ENCODE results near the gene CCL16. TPM values are rescaled to one million over a fixed set of nuclear protein-coding genes. Genes with fewer than 3 reads are reported as not detected.

The CCL16 gene
- total RNA-seq, 1 experiment from 2014 or later: not detected

DNA sequence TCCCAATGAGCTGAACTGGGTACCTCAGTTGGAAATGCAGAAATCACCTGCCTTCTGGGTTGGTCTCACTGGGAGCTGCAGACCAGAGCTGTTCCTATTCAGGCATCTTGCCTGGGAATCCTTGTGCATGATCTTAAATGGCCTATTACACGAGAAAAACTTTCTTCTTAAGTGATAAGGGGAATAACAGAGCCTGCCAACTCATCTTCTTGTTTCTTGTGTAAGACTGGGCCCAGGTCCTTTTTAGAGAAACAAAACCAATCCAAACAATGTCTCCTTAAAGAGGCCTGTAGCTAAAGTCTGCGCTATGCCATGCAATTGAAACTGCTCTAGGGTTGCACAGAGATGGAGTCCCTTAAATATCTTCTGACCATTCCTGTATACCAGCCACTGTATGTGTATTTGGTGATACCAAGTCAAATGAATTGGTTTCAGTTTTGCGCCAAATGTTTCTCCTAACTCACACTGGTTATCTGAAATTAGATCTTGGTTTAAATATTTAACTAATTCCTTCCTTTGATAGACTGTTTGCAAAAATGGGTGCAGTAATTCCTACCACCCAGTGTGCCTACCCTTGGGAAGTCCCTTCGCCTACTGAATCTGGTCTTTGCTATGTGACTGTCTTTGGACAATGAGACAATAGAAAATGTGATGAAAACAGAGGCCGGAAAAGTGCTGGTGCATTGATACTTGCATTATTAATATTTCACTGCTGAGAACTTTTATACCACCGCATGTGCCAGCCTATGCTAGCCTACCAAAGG lies 43.0 kb upstream of the CCL16 start:
- Histone ChIP-seq H3K27me3 (replicated peaks; ENCODE audit: control insufficient read depth, insufficient read depth, low read length) (no peaks in the 10 kb centered on the region), H3K9me3 (no peaks in the 10 kb centered on the region), H3K4me1 (no peaks in the 10 kb centered on the region), H3K4me3 (ENCODE audit: low read depth, low read length) (no peak overlapping the region), H3K36me3 (ENCODE audit: control insufficient read depth, insufficient read depth, low read length) (no peaks in the 10 kb centered on the region)
- Mint-ChIP-seq H3K27me3 (ENCODE audit: insufficient read depth, unreplicated experiment) (peaks cover 14% of the 10 kb centered on the region), H3K36me3 (ENCODE audit: insufficient read depth, unreplicated experiment) (no peaks in the 10 kb centered on the region), H3K9me3 (ENCODE audit: unreplicated experiment) (no peaks in the 10 kb centered on the region), H3K27ac (ENCODE audit: unreplicated experiment) (no peak overlapping the region), H3K4me3 (ENCODE audit: unreplicated experiment) (no peak overlapping the region), H3K4me1 (ENCODE audit: low read depth, unreplicated experiment) (no peaks in the 10 kb centered on the region)
- TF ChIP-seq, protein P1, sequence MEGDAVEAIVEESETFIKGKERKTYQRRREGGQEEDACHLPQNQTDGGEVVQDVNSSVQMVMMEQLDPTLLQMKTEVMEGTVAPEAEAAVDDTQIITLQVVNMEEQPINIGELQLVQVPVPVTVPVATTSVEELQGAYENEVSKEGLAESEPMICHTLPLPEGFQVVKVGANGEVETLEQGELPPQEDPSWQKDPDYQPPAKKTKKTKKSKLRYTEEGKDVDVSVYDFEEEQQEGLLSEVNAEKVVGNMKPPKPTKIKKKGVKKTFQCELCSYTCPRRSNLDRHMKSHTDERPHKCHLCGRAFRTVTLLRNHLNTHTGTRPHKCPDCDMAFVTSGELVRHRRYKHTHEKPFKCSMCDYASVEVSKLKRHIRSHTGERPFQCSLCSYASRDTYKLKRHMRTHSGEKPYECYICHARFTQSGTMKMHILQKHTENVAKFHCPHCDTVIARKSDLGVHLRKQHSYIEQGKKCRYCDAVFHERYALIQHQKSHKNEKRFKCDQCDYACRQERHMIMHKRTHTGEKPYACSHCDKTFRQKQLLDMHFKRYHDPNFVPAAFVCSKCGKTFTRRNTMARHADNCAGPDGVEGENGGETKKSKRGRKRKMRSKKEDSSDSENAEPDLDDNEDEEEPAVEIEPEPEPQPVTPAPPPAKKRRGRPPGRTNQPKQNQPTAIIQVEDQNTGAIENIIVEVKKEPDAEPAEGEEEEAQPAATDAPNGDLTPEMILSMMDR (IDR thresholded peaks at IDR 0.05; ENCODE audit: insufficient read depth in 1 of 2, low read depth in 1 of 2, low read length in 1 of 2, severe bottlenecking in 1 of 2, unreplicated experiment in 1 of 2): no peak
- intact Hi-C loops (cut with micrococcal nuclease; ENCODE audit: unreplicated experiment): no loop called here
- no TSS peak for BruUV-seq (replicated peaks)
- no peak for DNase-seq
- ChIA-PET POLR2A (no interaction called here), CTCF (no interaction called here)

DNA sequence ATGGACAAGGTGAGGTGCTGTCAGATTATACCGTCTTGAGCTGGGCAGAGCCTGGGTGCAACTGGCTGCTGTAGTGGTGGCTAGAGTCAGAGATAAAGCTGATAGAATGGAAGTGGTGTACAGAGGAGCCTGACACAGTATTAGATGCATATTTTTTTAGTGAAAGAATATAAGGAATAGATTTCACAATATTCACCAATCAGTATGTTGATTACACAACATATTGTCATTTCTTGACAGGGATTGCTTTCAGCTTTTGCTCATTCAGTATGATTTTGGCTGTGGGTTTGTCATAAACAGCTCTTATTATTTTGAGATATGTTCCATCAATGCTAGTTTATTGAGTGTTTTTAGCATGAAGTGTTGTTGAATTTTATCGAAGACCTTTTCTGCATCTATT lies 38.1 kb upstream of the CCL16 start:
- CTCF ChIA-PET: interaction anchor here (0.9 kb wide), 1 partner anchor 50 kb away, joined by 3 read pairs; no protein-coding TSS in a partner anchor
- DNase-seq: no peak
- no peak overlapping the region for H3K27ac Mint-ChIP-seq (ENCODE audit: unreplicated experiment)
- POLR2A ChIA-PET: interaction anchor here (0.5 kb wide), 1 partner anchor 1462 kb away, joined by 3 read pairs; no protein-coding TSS in a partner anchor
- TF ChIP-seq, protein P1 (IDR thresholded peaks at IDR 0.05; ENCODE audit: insufficient read depth in 1 of 2, low read depth in 1 of 2, low read length in 1 of 2, severe bottlenecking in 1 of 2, unreplicated experiment in 1 of 2): no peak
- BruUV-seq (replicated peaks): no TSS peak
- H3K27me3 Mint-ChIP-seq (ENCODE audit: insufficient read depth, unreplicated experiment): peaks cover 10% of the 10 kb centered on the region
- H3K9me3 ChIP-seq: no peaks in the 10 kb centered on the region
- no peaks in the 10 kb centered on the region for H3K36me3 ChIP-seq (ENCODE audit: control insufficient read depth, insufficient read depth, low read length)
- no peaks in the 10 kb centered on the region for H3K27me3 ChIP-seq (replicated peaks; ENCODE audit: control insufficient read depth, insufficient read depth, low read length)
- no peaks in the 10 kb centered on the region for H3K4me1 ChIP-seq
- no peaks in the 10 kb centered on the region for H3K4me1 Mint-ChIP-seq (ENCODE audit: low read depth, unreplicated experiment)
- H3K4me3 Mint-ChIP-seq (ENCODE audit: unreplicated experiment): no peak overlapping the region
- H3K4me3 ChIP-seq (ENCODE audit: low read depth, low read length): no peak overlapping the region
- intact Hi-C loops (cut with micrococcal nuclease; ENCODE audit: unreplicated experiment): no loop called here
- H3K9me3 Mint-ChIP-seq (ENCODE audit: unreplicated experiment): no peaks in the 10 kb centered on the region
- no peaks in the 10 kb centered on the region for H3K36me3 Mint-ChIP-seq (ENCODE audit: insufficient read depth, unreplicated experiment)

DNA sequence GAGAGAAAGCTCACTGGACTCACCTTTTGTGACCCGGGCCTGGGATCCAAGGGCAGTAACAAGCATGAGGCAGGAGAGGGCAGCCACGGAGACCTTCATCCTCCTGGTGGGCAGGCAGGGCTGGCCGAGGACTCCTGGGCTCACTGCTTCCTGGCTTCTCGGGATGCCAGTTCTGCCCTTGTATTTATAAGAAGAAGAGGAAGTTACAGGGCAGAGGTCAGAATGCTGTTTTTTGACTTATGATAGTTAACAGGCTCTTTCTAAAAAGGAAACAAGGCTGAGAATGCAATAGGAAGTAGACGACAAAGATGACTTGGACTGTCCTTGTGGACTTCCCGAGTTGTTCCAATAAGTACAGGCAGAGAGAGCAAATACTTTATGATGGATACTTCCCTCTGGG lies 36.5 kb upstream of the CCL16 start, which contains the start of gene CCL23:
TSS of gene CCL23 (minus strand) at position 174 of the 400 bp plus-strand sequence. CDS start at position 99, 75 bp downstream.
- no peaks in the 10 kb centered on the region for H3K9me3 ChIP-seq
- H3K27me3 Mint-ChIP-seq (ENCODE audit: insufficient read depth, unreplicated experiment): peaks cover 13% of the 10 kb centered on the region
- DNase-seq: no peak
- no peaks in the 10 kb centered on the region for H3K36me3 Mint-ChIP-seq (ENCODE audit: insufficient read depth, unreplicated experiment)
- H3K36me3 ChIP-seq (ENCODE audit: control insufficient read depth, insufficient read depth, low read length): no peaks in the 10 kb centered on the region
- H3K4me3 Mint-ChIP-seq (ENCODE audit: unreplicated experiment): no peak within 1 kb of the TSS
- no TSS peak for BruUV-seq (replicated peaks)
- ChIA-PET POLR2A (no interaction called here), CTCF (interaction anchor here (0.6 to 1.2 kb wide), 2 partner anchors 42 to 49 kb away, joined by 3 read pairs; no protein-coding TSS in a partner anchor)
- no peaks in the 10 kb centered on the region for H3K4me1 ChIP-seq
- intact Hi-C loops (cut with micrococcal nuclease; ENCODE audit: unreplicated experiment): no loop called here
- H3K4me3 ChIP-seq (ENCODE audit: low read depth, low read length): no peak within 1 kb of the TSS
- no peaks in the 10 kb centered on the region for H3K9me3 Mint-ChIP-seq (ENCODE audit: unreplicated experiment)
- no peak within 1 kb of the TSS for H3K27ac Mint-ChIP-seq (ENCODE audit: unreplicated experiment)
- no peaks in the 10 kb centered on the region for H3K4me1 Mint-ChIP-seq (ENCODE audit: low read depth, unreplicated experiment)
- no peaks in the 10 kb centered on the region; the same call in 1 of the 2 replicates for H3K27me3 ChIP-seq (replicated peaks; ENCODE audit: control insufficient read depth, insufficient read depth, low read length)
- TF ChIP-seq, protein P1 (IDR thresholded peaks at IDR 0.05; ENCODE audit: insufficient read depth in 1 of 2, low read depth in 1 of 2, low read length in 1 of 2, severe bottlenecking in 1 of 2, unreplicated experiment in 1 of 2): no peak
